Spleen (tissue), 13 donors: Measurements from ENCODE around the gene ECT2L. TPM values are rescaled to one million over a fixed set of nuclear protein-coding genes. Genes with fewer than 3 reads are reported as not detected.

ENCODE experiments used
- DNase-seq: peaks from one replicate; pipeline ENCODE4 v3.0.0-alpha.2; 2020
- H3K27ac ChIP-seq, 8 donors: fragments of 200-600 bp; sonication (generic) in 7 of 8; 1 replicate in 4 of 8; 2 replicates in 4 of 8; pipeline versions ENCODE4 v1.5.0 to v1.8.0; 2016 to 2021; ENCODE audit warnings: inconsistent platforms in 4 of 8, mild to moderate bottlenecking in 4 of 8, moderate library complexity in 1 of 8
- H3K27me3 ChIP-seq, 7 donors: fragments of 200-600 bp; sonication (generic) in 6 of 7; replicated peaks in 1 of 7; 1 replicate in 4 of 7; 2 replicates in 3 of 7; pipeline versions ENCODE4 v1.5.0 to v1.8.0; 2016 to 2021; ENCODE audit warnings: inconsistent platforms in 3 of 7, mild to moderate bottlenecking in 1 of 7
- H3K36me3 ChIP-seq, 6 donors: fragments of 200-600 bp; sonication (generic) in 5 of 6; 1 replicate in 4 of 6; 2 replicates in 2 of 6; pipeline versions ENCODE4 v1.5.0 to v1.8.0; 2016 to 2021; ENCODE audit warnings: inconsistent platforms in 2 of 6
- H3K4me1 ChIP-seq, 6 donors: fragments of 200-600 bp; sonication (generic) in 5 of 6; 1 replicate in 3 of 6; 2 replicates in 3 of 6; pipeline versions ENCODE4 v1.5.0 to v1.8.0; 2016 to 2021; ENCODE audit warnings: inconsistent platforms in 3 of 6
- H3K4me3 ChIP-seq, 8 donors: fragments of 200-600 bp; sonication (generic) in 7 of 8; 1 replicate in 4 of 8; 2 replicates in 4 of 8; pipeline versions ENCODE4 v1.5.0 to v1.8.0; 2016 to 2021; ENCODE audit warnings: inconsistent platforms in 4 of 8, mild to moderate bottlenecking in 4 of 8, moderate library complexity in 2 of 8
- H3K9me3 ChIP-seq, 8 donors: fragments of 200-600 bp; sonication (generic) in 7 of 8; 1 replicate in 4 of 8; 2 replicates in 4 of 8; pipeline versions ENCODE4 v1.5.0 to v1.8.0; 2016 to 2021; ENCODE audit warnings: inconsistent platforms in 4 of 8
- POLR2A ChIP-seq, 3 donors: fragments of 450-650 bp; IDR thresholded peaks; one replicate each; pipeline ENCODE4 v1.5.1; 2017; ENCODE audit warnings: antibody characterized with exemption in 3 of 3, mild to moderate bottlenecking in 1 of 3
- POLR2AphosphoS5 ChIP-seq, 3 donors: sonication (generic); formaldehyde crosslinking; IDR thresholded peaks; one replicate each; pipeline ENCODE4 v1.5.1; 2017; ENCODE audit warnings: antibody characterized with exemption in 3 of 3
- WGBS, 5 donors: extraction: QIAGEN DNeasy Blood & Tissue Kit in 3 of 5; methylation state at CpG; one replicate each; pipeline versions ENCODE4 v1.1.5 to v1.1.7; 2013 to 2018; 5-methylcytosine and 5-hydroxymethylcytosine counted together
- intact Hi-C: fragments of 100-400 bp; cut with DNase I; formaldehyde crosslinking; loops from one replicate; pipeline ENCODE4 v1.15.0; 2023; ENCODE audit warnings: low total_unique reads
- long read RNA-seq, 2 donors: transcript quantifications; one replicate each; lab custom pipeline, GENCODE V29; 2026
- polyA plus RNA-seq, 3 donors: library from polyadenylated mRNA; stranded (reverse); fragments of 200-250 nt; gene quantifications; one replicate each; pipeline ENCODE4 v1.2.1, GENCODE V29; 2013
- total RNA-seq, 7 donors: library from RNA; depleted of rRNA in 3 of 7; stranded (reverse); fragments of >200 nt in 3 of 7; fragmentation: NEBNext Ultra II Directional in 4 of 7; extraction: Animal tissue kit (Norgen Biotek cat#: 25700) in 4 of 7; gene quantifications; one replicate each; pipeline versions ENCODE4 v1.1.0 to v1.2.1, GENCODE V29; 2016 to 2021
- TF ChIP-seq, protein P1 (sequence below), 11 experiments: fragments of 200-600 bp in 7 of 11; fragments of 450-650 bp in 4 of 11; sonication (generic) in 4 of 11; IDR thresholded peaks in 8 of 11; conservative IDR thresholded peaks in 3 of 11; 1 replicate in 7 of 11; 2 replicates in 4 of 11; pipeline versions ENCODE4 v1.4.0 to v1.8.0; 2016 to 2021; ENCODE audit warnings: antibody characterized with exemption in 11 of 11, inconsistent platforms in 4 of 11, mild to moderate bottlenecking in 1 of 11
- donor health status: healthy with polysubstance abuse.
- donor health status: DM: no; HTN: no; CAD: no; lungs with moderate emphysema.
- donor health status: DM: no; HTN: no; CAD: no.
- donor health status: Bipolar disorder and iron deficiency.
- donor health status: healthy.
- donor health status: DM: no; HTN: no; CAD: no.
- donor health status: DM: yes; HTN: yes; CAD: no.

Gene ECT2L, protein sequence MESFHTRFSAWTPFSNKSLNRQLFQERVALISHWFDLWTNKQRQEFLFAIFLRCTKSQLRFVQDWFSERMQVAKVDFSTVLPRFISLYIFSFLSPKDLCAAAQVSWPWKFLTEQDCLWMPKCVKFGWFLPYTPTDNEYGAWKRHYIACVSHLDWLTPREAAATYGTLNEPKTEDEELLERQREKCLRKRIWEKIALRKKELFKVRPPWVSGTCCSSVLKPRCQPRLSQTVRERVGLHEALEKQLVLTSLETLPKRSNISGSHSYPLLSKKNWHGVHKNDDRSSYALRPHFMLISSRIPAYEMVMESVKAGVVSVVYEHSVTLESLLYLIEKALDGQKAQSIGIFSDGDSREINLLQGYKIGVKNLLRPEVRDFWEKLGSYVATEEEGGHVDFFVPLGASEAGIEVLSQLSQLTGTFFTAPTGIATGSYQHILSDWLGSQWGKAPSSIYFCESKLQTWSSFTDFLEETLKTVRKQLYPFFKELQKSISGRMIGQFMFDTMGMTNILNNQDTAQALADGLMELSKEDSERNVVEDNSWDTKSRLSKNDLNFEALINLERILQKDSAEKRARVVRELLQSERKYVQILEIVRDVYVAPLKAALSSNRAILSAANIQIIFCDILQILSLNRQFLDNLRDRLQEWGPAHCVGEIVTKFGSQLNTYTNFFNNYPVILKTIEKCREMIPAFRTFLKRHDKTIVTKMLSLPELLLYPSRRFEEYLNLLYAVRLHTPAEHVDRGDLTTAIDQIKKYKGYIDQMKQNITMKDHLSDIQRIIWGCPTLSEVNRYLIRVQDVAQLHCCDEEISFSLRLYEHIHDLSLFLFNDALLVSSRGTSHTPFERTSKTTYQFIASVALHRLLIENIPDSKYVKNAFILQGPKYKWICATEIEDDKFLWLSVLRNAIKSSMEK
- total RNA-seq (under 1 TPM in 1 of 7 donors, not detected in 6; 0.13 TPM), polyA plus RNA-seq (under 1 TPM in 2 of 3 donors, not detected in 1; 0.12 to 0.17 TPM)
- long read RNA-seq, donor 1, result 0 reads
- long read RNA-seq, donor 2, result 0 reads

DNA sequence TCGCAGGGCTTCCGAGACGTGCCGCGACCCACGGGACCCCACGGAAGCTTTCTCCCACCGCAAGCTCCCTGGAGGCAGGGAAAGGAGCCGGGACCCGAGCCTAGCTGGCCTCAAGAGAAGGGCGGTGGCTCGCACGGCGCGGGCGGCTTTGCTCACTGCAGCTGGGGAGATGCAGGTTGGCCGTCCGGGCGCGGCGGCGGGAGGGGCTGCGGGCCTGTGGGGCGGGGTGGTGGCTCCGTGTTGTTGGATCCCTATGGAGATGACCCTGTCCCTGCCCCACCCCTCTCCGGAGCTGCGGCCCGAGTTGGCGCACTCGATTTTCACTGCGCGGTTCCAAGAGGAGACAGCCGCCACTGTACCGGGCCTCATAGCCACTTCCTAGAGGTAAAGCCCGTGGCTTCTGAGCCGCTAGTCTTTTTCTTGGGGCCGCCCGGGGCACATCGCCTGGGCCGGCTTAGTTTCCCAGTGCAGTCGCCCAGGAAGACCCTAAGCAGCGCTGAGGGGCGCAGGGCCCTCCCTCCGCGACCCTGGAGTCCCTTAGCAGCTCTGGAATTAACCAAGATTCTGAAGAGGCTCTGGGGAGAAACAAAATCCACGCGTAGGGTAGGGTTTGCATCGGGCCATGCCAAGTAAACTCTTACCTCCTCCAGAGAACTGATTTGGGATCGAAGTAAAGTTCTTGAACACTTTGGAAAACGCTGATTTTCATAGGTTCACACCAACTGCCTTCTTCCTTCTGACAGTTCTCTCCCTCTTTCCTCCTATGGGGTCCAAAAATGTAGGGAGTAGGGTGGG, at the start of gene ECT2L:
TSS of gene ECT2L (plus strand) at position 279 of the 795 bp plus-strand sequence. CDS start 17,188 bp downstream, outside the sequence.
- Histone ChIP-seq H3K27me3 (peaks cover 0 to 18% (median 4%) of the 10 kb centered on the region in 7 donors), H3K27ac (peak within 1 kb of the TSS in 3 of 8 donors; percentile 4 to 57 (median 12)), H3K4me1 (peaks cover 0 to 13% (median 2%) of the 10 kb centered on the region in 6 donors), H3K4me3 (peak within 1 kb of the TSS; percentile 13 to 55 (median 22)), H3K9me3 (no peaks in the 10 kb centered on the region), H3K36me3 (peaks cover 0 to 27% (median 17%) of the 10 kb centered on the region in 6 donors)
- DNase-seq, result peak; percentile 86
- intact Hi-C loops, result no loop called here
- WGBS, 5 donors, result 19 to 33% (median 23%) methylated on average over 36 to 50 of the region's 50 CpGs
- TF ChIP-seq POLR2AphosphoS5 (IDR thresholded peaks at IDR 0.05) (peak in 2 of 3 donors; percentile 61 to 66), POLR2A (IDR thresholded peaks at IDR 0.05) (no peak)
- TF ChIP-seq, protein P1, sequence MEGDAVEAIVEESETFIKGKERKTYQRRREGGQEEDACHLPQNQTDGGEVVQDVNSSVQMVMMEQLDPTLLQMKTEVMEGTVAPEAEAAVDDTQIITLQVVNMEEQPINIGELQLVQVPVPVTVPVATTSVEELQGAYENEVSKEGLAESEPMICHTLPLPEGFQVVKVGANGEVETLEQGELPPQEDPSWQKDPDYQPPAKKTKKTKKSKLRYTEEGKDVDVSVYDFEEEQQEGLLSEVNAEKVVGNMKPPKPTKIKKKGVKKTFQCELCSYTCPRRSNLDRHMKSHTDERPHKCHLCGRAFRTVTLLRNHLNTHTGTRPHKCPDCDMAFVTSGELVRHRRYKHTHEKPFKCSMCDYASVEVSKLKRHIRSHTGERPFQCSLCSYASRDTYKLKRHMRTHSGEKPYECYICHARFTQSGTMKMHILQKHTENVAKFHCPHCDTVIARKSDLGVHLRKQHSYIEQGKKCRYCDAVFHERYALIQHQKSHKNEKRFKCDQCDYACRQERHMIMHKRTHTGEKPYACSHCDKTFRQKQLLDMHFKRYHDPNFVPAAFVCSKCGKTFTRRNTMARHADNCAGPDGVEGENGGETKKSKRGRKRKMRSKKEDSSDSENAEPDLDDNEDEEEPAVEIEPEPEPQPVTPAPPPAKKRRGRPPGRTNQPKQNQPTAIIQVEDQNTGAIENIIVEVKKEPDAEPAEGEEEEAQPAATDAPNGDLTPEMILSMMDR (IDR thresholded peaks at IDR 0.05 in 8 of 11, conservative IDR thresholded peaks at IDR 0.05 in 3 of 11), result no peak

DNA sequence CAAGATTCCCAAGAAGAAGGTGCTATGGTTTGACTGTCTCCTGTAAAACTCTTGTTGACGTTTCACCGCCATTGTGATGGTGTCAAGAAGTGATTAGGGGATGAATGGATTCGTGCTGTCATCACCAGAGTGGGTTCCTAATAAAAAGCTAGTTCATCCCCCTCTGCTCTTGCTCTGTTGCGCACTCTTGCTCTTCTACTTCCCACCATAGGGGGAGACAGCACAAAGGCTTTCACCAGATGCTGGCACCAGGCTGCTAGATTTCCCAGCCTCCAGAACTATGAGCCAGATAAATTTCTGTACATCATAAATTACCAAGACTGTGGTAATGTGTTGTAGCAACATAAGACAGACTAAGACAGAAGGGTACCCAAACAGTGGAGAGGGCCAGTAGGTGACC, 43.9 kb upstream of the ECT2L start:
- Histone ChIP-seq H3K9me3 (no peaks in the 10 kb centered on the region), H3K4me3 (no peak overlapping the region), H3K36me3 (no peaks in the 10 kb centered on the region), H3K27ac (no peak overlapping the region), H3K27me3 (no peaks in the 10 kb centered on the region), H3K4me1 (no peaks in the 10 kb centered on the region)
- DNase-seq, result no peak
- TF ChIP-seq POLR2A (IDR thresholded peaks at IDR 0.05) (no peak), POLR2AphosphoS5 (IDR thresholded peaks at IDR 0.05) (no peak)
- TF ChIP-seq, protein P1 (IDR thresholded peaks at IDR 0.05 in 8 of 11, conservative IDR thresholded peaks at IDR 0.05 in 3 of 11), result no peak
- intact Hi-C loops, result no loop called here
- 91 to 99% (median 95%) methylated on average over 4 of the region's 4 CpGs for WGBS, 5 donors

GRCh38 chr6:138757136-138757535, 38.8 kb upstream of the ECT2L start:
- no peaks in the 10 kb centered on the region for H3K4me1 ChIP-seq
- DNase-seq, result no peak
- TF ChIP-seq, protein P1 (IDR thresholded peaks at IDR 0.05 in 8 of 11, conservative IDR thresholded peaks at IDR 0.05 in 3 of 11), result no peak
- H3K27me3 ChIP-seq, result no peaks in the 10 kb centered on the region
- 81 to 86% (median 85%) methylated on average over 4 of the region's 4 CpGs for WGBS, 5 donors
- no peaks in the 10 kb centered on the region for H3K9me3 ChIP-seq
- no peaks in the 10 kb centered on the region for H3K36me3 ChIP-seq
- H3K4me3 ChIP-seq, result no peak overlapping the region
- no peak overlapping the region for H3K27ac ChIP-seq
- intact Hi-C loops, result no loop called here
